ENCODE measurements around the gene MRPS22. TPM values are rescaled to one million over a fixed set of nuclear protein-coding genes. Genes with fewer than 3 reads are reported as not detected.

The MRPS22 gene
- total and polyA plus RNA-seq, 2 of the 8 experiments (the other 6 are each of a cell fraction or from before 2014, with no cell fraction given), result 28.3 to 45.8 TPM

GRCh38 chr3:139311557-139311956 lies 32.3 kb upstream of the MRPS22 start (continued):
- TF ChIP-seq MAFK (IDR thresholded peaks at IDR 0.05; ENCODE audit: low read depth, low read length) (no peak), POU5F1 (IDR thresholded peaks at IDR 0.05; ENCODE audit: low read depth, low read length) (no peak), GTF2F1 (IDR thresholded peaks at IDR 0.05; ENCODE audit: borderline replicate concordance, low read depth, low read length) (no peak), YY1 (IDR thresholded peaks at IDR 0.05; ENCODE audit: low read depth, low read length) (no peak), POLR2A (IDR thresholded peaks at IDR 0.05; ENCODE audit: control extremely low read depth in 1 of 2, low read depth in 2 of 2, low read length in 2 of 2) (no peak)

Data from H1 (cell line).